GM12874 (cell line): Measurements from ENCODE around the gene RTN1.
A peak's percentile ranks its signal among the peaks of the same experiment; 100 is the strongest.

Source experiments
- TF ChIP-seq, protein P1 (sequence below): IDR thresholded peaks from 2 replicates; pipeline ENCODE4 v1.5.1; 2011; ENCODE audit warnings: low read depth, mild to moderate bottlenecking, control low read depth, low read length, moderate library complexity; ENCODE audit not compliant: insufficient read depth

Gene RTN1

DNA sequence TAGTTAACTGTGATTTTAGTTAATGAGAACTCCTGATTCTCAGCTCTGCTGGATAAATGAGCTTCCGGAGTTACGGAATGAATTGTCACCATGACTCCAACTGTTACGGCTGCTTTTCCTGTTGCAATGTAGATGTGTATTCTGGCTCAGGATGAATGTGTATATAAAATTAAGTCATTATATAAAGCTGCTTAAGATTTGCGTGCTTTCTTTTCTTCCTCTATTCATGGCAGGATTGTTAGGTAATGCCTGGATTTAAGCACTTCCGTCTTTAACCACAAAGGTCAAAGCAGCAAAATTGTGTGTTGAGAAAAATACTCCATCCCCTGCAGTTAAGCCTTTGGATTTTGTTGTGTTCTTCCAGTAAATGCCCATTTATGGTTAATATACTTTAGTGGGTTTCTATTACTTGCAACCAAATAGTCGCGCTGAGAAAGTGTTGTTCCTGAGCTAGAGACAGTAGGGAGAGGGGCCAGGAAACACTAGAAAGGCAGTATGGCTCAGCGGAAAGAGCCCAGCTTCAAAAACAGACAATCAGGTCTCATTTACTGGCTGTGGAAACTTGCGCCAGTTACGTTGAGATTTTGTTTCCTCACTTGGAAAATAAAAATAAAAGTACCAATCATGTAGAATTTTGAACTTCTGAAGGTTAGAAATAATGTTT, 284.6 kb downstream of the RTN1 start:
- TF ChIP-seq, protein P1, sequence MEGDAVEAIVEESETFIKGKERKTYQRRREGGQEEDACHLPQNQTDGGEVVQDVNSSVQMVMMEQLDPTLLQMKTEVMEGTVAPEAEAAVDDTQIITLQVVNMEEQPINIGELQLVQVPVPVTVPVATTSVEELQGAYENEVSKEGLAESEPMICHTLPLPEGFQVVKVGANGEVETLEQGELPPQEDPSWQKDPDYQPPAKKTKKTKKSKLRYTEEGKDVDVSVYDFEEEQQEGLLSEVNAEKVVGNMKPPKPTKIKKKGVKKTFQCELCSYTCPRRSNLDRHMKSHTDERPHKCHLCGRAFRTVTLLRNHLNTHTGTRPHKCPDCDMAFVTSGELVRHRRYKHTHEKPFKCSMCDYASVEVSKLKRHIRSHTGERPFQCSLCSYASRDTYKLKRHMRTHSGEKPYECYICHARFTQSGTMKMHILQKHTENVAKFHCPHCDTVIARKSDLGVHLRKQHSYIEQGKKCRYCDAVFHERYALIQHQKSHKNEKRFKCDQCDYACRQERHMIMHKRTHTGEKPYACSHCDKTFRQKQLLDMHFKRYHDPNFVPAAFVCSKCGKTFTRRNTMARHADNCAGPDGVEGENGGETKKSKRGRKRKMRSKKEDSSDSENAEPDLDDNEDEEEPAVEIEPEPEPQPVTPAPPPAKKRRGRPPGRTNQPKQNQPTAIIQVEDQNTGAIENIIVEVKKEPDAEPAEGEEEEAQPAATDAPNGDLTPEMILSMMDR = no peak

DNA sequence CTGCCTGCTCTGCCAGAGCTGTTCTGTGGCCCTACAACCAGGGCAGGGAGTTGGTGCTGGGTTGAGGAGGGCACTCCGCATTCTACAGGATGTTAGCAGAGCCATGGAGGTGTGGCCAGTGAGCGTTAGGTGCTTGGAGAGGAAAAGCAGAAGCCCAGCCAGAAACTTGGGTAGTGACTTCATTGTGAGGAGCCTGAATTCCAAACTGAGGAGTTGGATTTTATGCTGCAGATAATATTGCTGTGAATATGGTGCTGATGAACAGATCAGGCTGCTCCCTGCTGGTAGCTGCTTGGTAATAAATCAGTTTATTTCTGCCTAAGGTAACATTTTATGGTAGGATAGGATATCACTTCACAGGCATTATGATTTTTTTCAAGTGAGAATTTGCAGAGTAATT, 286.8 kb downstream of the RTN1 start:
- TF ChIP-seq, protein P1 = no peak

DNA sequence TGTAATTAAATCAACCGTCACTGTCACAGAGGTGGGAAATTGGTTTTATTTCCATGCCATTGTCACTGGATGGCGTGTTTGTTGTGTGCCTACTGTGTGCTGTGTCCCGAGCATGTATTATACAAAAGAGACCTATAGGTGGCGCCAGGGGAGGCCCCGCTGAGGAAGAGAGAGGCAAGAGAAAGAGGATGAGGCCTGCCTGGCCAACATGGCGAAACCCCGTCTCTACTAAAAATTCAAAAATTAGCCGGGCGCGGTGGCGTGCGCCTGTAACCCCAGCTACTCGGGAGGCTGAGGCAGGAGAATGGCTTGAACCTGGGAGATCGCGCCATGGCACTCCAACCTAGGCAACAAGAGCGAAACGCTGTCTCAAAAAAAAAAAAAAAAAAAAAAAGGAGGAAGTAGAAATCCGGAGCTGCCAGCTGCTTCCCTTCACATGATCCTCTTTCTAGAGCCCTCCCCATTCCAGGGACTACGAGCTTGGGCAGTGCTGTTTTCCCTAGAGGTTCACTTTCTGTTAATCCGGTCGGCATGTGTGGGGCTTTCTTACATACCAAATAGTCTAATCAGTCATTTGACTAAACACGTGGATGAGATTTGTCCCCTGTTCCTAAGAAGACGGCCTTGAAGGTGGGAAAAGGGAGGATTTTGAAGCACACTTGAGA, 287.6 kb downstream of the RTN1 start:
- TF ChIP-seq, protein P1 = peak; percentile 27; the same call in 1 of the 2 replicates

DNA sequence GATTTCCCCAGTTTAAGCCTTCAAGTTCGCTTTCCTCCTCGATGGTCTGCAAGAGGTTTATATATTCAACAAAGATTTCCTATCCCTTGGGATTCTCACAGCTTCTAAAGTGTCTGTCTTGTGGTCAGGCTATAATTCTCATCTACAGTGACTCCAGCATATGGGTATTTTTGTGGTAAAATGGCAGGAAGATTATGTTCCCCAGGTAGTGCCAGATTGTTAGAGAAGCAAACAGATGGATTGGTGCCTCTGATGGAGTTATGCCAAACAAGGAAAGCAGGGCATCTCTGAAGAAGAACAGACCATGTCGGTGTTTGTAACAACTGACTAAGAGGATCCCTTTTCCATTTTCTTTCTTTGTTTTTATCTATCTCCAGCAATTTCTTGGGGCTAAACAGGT, 288.4 kb downstream of the RTN1 start:
- TF ChIP-seq, protein P1 = no peak

GRCh38 chr14:59580911-59581310, 289.7 kb downstream of the RTN1 start:
- TF ChIP-seq, protein P1 = no peak

DNA sequence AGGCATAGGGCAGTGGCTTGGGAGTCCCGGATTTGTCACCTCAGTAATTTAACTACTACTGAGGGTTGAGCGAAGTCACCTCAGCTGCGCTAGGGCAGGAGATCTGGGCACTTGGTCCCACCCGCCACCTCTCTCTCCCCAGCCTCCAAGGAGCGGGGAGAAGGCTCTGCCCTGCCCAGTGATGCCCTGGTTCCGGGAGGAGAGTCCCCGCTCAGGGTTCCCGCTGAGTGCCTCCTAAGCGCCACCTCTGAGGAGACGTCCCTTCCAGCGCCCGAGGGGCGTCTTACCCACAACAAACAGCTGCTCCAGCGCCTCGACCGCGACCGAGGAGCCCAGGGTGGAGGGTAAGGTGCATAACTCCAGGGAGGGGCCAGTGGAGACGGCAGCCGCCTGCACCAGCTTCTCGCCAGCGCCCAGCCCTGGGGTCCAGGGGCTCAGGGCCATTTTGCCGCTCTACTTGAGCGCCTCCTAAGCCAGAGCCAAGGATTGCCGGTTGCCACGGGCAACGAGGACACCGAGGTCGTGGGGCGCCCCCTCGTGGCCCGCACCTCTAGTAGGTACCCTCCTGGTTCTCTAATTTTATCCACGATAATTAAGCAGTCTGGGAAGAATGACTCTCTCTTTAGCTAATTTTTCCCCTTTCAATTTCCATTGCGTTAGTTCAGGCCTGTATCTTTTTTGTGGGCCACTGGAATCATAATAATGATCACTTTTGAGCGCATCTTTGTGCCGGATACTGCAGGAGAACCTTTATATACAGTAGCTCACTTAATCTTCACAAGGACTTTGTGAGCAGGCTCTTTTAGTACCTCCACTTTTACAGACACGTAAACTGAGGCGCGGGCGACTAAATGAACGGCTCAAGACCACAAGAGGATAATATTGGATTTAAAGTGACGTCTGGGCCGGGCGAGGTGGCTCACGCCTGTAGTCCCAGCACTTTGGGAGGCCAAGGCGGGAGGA, 294.0 kb downstream of the RTN1 start, which contains the start of gene CCDC175:
Gene CCDC175 (minus strand): TSS at position 481 of the 963 bp plus-strand sequence. CDS start 37 bp downstream, at position 444.
- TF ChIP-seq, protein P1 = peak; percentile 90

- TF ChIP-seq, protein P1 = no peak
Measured at GRCh38 chr14:59570122-59570521, 300.5 kb downstream of the RTN1 start.
